Measurements from ENCODE around the gene CYP27A1.

Gene CYP27A1

DNA sequence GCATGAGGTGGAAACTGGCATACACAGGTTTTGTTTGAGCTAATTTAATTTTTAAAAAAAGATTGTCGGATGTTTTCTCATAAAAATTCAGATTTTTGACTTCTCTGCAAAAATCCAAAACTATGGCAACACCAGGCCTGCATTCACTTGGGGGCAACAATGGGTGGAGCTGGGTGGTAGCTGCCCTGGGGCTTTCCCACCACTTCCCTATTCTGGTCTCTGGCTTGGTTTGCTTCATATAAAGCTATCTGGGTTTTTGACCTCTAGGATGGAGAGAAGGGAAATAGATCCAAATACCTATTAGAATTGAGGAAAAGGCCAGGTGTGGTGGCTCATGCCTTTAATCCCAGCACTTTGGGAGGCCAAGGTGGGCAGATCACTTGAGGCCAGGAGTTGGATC, 5.5 kb upstream of the CYP27A1 start:
- no peak for DNase-seq

DNA sequence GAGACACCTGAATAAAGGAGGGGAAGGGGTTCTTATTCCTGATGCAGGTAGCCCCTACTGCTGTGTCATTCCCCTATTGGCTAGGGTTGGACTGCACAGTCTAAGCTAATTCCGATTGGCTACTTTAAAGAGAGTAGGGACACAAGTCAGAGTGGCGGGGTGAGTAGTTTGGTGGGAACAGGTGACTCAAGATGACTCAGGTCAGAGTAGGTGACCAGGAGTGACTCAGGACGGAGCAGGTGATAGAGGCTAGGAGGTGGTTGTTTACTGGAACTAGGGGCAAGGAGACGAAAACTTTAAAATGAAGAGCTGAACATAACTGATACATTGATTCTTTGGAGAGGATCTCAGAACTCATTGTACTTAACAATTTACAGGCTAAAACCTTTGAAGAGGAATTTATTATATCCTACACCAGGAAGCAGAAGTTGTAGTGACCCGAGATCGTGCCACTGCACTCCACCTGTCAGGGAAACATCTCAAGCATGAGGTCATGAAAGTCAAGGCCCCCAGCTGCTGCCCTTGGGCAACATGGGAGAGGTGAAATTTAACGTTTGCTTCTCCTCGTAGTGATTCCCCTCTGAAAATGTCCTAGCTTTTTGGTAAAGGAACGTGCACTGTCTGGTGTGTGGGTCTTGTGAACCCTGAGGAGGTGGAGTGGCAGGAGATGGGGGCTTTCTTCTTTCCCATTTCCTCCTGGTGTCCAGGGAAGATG, 4.5 kb upstream of the CYP27A1 start:
- no peak for DNase-seq

DNA sequence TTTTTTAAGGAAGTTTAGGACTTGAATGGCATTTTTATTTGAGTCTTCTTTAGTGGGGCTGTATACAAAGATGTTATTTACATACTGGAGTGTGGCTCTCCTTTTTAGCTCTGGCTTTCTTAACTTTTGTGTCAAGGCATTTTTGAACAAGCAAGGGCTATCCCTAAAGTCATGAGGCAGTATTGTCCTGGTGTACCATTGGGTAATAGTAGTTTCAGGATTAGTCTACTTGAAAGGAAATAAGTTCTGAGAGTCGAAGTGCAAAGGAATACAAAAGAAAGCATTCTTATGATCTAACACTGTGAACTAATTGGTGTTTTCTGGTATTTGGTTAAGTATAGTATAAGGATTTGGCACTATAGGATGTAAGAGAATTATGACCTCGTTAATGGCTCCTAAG, 1.9 kb upstream of the CYP27A1 start:
- no peak for DNase-seq

DNA sequence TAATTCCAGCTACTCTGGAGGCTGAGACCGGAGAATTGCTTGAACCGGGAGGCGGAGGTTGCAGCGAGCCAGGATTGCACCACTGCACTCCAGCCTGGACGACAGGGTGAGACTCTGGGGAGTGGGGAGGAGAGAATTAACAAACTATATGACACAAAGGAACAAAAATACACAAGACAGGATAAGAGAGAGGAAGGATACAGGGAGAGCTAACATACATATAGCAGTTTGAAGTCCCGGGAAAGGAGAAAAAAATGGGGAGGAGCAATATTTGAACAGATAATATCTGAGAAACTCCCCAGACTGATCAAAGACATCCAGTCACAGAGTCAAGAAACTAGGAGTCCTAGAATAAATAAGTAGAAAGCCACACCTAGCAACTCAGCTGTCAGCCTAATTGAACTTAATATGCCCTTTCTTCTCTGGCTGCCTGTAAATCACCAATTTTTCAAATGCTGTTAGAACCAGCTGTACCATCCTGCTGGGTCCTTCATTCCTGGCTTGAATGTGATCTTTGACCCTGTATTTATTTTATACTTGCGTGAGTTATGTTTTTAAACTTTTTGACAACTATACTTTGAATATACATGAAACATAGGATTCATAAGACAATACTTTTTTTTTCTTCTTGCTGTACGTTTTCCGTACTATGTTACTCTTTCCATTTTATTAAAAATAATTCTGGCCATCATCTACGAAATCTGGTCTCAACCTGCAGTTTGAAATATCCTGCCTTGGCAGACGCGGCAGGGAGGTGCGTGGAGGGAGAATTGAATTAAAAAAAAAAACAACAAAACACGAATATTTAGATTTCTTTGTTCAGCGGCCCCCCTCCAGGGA, 876 bp upstream of the CYP27A1 start:
- DNase-seq, result no peak

DNA sequence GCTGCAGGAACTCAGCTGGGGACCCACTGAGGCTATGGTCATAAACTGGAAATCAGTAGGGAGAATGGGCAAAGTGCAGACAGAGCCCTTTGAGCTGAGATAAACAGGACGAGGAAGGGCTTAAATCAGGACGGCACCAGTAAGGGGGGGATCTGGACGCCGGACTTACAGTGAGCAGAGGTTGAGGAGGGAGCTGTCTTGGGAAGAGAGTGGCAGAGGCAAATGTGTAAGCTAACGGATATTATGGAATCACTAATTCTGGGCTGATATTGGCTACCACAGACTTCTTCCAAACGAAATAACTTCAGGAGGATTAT, 539 bp downstream of the CYP27A1 start:
- no peak for DNase-seq

DNA sequence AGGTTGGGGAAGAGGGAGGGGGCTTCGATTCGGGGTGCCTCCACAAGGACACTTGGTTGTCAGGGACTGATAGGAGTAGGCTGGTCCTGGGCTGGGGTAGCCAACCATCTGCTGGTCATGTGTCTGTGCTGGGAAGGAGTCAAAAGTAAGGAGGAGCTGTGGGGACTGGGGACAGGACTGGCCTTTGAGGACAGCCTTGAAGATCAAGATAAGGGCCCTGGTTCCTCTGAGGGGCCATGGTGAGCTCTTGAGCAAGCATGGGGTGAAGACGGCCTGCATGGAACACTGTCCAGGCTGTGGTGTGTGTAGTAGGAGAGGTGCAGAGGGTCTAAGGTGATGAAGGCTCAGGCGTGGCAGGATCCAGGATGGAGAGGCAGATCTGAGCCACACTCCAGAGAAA, 1.7 kb downstream of the CYP27A1 start:
- DNase-seq, result no peak

DNA sequence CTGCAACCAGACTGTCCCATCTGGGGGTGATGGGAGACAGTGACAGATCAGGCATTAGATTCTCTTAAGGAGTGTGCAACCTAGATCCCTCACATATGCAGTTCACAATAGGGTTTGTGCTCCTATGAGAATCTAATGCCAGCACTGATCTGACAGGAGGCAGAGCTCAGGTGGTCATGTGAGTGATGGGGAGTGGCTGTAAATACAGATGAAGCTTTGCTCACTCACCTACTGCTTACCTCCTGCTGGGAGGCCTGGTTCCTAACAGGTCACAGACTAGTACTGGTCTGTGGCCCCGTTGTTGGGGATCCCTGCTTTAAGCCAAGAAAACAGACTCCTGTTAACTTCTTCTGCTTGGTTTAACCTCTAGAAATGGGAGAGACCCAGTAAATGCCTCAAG, 3.2 kb downstream of the CYP27A1 start:
- no peak for DNase-seq

DNA sequence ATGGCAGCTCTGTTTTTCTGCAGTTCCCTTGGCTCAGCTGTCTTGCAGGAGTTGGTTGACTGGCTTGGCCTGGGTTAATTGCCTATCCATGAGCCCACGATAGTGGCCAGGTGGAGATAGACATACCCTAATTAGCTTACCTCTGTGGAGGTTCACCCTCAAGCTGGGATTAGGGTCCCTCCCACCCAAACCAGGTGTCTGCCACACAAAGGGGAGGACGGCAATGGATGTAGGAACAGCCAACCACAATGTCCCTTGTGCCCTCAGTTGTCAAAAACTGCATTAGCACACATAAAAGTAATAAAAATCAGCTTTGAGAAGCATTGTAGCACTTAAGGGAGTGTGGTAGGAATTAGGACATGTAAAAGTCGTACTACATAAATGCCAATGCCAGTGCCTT, 4.2 kb downstream of the CYP27A1 start:
- no peak for DNase-seq

DNA sequence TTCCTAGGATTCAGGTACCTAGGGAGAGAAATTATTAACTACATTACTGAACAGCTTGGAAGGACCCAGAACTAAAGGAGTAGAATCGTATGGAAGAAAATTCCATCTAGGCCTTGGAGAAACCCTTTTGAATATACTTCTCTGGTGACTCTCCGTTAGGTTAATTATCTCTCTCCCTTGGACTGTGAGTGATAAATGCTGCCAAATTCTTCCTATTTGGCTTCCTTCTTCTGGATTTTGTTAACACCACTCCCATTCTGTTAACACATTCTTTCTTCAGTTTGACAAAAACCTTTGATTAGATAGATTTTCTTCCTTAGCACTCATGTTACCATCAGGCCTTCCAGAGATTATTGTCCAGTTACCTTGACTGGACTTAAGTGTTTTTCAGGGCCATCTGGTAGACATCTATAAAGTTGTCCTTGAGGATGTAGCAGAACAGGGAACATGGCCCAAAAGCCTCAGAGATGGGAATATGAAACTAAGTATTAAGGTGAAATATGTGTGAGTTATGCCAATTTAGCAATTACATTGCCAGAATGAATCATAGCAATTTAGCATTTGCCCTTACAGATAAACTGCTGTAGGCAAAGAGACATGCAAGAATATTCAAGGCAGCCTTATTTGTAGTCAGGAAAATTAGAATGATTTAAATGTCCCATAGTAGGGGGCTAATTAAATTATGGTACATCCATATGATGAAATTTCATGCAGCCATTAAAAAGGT, 6.7 kb downstream of the CYP27A1 start:
- no peak for DNase-seq

DNA sequence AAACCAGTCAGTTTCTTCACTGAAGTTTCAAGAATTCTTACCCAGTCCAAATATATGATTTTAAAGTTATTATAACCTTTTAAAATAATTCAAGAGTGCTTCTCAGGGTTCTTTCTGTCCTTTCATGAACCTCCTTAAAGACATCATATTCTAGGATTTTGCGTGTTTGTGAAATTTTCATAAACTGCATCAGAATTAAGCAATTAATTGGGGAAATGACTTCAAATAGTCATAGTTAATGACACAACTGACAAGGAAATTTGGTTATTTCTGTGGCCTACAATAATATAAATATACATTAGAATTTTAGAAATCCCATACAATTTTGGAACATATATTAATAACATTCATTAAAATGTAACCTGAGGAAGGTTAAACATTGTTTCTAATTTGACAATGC, 10.5 kb downstream of the CYP27A1 start:
- no peak for DNase-seq

DNA sequence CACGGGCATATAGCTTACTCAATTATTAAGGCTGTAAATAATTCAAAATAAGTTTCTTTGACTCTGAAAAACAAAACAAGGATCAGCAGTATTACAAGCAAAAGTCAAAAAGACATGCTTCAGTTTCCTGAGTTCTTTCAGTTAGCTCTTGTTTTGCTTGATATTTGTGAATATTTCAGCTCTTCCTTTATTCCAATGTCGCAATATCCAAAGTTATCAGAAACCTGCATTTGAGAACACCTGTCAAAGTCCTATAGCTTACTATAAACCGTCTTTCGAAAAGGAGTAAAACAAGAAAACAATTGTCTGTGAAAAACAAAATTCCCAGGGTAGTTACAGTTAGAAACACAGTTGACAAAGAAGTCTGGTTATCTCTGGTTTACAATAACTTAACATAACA, 14.7 kb downstream of the CYP27A1 start:
- no peak for DNase-seq

DNA sequence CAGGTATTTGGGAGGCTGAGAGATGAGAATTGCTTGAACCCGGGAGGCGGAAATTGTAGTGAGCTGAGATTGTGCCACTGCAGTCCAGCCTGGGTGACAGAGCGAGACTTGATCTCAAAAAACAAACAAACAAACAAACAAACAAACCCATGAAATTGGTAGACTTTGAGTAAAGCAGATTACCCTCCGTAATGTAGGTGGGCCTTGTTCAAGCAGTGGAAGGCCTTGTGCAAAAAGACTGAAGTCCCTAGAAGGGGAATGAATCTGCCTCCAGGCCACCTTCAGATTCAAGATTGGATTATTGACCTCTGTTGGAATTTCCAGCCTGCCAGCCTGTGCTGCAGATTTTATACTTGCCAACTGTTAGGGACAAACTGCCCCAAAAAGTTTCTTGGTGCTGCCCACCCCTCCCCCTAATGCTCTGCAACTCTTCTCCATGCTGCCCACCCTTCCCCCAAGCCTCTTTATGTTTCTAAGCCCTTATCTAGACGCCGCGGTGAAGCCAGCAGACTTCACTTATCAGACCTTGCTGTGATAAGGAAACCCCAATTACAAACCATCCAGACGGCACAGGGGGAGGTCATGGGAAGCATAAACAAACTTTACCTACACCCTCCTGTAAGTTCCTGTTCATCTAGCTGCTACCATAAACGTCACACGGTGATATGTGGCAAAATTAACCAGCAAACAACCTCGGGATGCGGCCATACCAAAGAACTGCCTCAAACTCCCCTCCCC, 17.0 kb downstream of the CYP27A1 start:
- DNase-seq, result no peak

DNA sequence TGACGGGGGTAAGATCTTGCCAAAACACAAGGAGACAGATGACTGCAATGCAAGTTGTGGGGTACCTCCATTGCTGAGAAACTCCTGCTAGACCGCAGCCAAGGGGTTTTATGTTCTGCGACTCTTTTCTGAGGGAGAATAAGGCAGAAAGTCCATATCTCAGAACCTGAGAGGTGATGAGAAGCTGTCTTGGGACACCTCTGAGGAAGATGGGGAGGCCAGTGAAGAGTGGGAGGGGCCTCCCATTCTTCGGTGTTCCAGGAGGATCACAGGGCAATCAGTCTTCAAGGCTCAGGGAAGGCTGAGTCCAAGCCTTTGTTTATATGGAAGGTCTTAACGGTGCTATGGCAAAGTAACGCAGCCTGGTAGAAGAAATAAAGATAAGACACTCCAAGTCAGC, 18.0 kb downstream of the CYP27A1 start:
- no peak for DNase-seq

DNA sequence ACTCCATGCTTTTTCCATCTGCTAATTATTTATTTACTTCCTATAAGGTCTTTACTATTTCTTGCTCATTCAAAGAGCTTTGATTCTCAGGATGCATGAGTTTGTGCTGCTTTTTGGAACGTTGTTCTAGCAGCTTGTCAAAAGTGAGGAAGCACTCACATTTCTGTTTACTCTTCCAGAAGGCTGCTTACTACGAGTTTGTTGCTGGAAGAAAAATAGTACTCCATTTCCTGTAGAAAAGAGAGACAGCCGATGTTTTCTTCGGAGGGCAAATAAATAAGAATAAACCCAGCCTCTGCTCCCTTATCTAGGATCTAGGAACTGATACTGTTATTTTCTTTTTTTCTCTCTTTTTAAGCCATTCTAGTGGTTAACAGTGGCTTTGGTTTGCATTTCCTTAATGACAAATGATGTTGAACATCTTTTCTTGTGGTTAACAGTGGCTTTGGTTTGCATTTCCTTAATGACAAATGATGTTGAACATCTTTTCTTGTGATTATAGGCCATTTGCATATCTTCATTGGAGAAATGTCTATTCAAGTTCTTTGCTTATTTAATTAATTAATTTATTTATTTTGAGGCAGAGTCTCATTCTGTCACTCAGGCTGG, 20.5 kb downstream of the CYP27A1 start:
- no peak for DNase-seq

DNA sequence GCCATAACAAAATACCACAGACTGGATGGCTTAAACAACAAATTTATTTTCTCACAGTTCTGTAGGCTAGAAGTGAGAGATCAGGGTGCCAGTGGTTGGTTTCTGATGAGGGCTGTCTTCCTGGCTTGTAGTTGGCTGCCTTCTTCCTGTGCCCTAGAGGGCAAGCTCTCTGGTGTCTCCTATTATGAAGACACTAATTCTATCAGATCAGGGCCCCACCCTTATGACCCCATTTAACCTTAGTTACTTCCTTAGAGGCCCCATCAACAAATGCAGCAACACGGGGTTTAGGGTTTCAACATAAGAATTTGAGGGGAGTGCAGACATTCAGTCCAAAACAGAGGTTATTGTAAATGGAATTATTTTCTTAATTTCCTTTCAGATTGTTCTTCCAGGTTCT, 22.9 kb downstream of the CYP27A1 start:
- DNase-seq, result no peak

DNA sequence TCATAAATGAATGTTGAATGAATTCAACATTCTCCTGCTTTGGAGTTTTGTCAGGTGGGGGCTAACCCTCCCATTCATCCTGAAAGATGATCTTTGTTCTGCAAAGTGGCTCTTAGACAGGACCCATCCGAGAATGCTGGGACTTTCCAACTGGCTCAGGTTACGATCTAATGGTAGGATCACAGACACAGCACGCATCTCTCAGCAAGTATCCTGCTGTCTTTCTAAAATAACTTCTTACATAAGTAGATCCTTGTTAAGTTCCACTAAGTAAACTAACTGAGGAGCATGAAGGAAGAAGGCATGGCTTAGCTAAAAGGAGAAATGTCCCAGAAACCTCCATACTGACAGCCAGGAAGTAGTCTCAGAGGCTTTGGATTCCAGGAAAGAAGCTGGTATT, 23.7 kb downstream of the CYP27A1 start:
- no peak for DNase-seq

DNA sequence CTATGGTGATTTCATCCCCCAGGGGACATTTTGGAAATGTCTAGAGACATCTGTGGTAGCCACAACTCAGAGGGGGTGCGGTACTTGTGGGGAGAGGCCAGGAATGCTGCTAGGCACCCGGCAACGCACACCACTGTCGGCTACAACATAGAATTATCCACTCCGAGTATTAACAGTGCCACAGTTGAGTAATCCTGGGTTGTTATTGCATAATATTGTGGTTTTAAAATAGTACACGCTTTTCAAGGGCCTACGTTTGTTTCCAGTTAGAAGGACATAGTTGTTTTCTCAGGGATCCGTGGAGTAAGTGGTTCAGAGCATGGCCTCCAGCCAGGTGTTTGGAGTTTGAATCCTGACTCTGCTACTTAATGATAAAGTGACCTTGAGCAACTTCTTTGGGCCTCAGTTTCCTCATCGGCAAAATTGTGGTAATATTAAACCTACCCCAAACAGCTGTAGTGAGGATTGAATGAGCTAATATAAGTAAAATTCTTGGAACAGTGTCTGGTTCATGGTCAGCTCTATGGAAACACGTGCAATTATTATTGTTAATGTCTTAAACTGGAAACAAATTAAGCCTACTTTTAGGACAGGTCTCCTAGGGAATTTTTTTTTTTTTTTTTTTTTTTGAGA, 24.5 kb downstream of the CYP27A1 start:
- DNase-seq, result no peak

DNA sequence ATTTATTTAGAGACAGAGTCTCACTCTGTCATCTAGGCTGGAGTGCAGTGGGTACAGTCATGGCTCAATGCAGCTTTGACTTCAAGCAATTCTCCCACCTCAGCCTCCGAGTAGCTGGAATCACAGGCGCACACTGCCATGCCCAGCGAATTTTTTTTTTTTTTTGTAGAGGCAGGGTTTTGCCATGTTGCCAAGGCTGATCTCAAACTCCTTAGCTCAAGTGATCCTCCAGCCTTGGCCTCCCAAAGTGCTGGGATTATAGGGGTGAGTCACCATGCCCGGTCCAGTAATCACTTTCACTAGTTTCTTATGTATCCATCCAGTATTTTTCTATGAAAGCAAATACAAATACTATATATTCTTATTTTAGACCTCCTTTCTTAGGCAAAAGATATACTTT, 25.7 kb downstream of the CYP27A1 start:
- DNase-seq, result no peak

DNA sequence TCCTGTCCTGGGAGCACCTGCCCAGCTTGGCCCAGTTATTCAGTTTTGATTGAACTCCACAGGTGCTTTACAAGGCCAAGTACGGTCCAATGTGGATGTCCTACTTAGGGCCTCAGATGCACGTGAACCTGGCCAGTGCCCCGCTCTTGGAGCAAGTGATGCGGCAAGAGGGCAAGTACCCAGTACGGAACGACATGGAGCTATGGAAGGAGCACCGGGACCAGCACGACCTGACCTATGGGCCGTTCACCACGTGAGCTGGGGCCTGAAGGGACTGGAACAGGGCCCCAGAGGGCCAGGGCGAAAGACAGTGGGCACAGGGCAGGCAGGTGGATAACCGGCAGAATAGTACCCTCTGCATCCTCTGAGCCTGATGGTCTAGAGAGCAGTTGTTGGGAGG, 27.6 kb downstream of the CYP27A1 start:
- DNase-seq, result no peak

DNA sequence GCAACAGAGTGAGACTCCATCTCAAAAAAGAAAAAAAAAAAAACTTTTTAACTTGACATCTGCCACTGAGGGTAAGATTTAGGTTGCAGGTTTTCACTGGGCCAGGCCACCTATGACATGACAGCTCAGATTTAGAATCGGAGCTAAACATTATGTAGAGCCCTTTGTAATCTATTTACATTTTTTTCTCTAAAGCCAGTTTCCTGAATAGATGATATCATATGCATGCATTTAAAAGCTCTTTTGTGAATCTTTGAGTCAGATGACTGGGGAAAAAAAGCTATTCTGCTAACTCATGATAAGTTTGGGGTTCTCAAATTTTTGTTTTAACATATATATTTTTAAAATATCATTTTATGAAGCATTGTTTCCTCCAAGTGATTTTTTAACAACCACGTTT, 28.3 kb downstream of the CYP27A1 start:
- DNase-seq, result no peak

DNA sequence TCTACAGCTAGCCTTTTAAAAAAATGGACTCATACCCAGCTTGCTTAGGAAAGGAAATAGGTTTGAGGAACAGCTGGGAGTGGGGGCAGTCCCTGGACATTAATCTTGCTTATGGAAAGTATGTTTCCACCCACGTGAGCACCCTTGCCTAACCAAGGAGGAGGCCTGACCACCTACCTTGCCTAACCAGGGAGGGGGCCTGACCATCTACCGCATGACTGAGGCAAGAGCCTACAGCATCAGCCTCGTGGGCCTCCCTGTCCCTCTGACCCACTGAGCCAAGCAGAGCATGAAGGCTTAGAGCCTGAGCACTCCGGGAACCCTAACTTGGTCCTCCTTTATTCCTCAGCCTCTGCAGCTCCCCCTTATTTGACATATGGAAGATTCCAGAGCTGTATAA, 29.4 kb downstream of the CYP27A1 start:
- DNase-seq, result no peak

DNA sequence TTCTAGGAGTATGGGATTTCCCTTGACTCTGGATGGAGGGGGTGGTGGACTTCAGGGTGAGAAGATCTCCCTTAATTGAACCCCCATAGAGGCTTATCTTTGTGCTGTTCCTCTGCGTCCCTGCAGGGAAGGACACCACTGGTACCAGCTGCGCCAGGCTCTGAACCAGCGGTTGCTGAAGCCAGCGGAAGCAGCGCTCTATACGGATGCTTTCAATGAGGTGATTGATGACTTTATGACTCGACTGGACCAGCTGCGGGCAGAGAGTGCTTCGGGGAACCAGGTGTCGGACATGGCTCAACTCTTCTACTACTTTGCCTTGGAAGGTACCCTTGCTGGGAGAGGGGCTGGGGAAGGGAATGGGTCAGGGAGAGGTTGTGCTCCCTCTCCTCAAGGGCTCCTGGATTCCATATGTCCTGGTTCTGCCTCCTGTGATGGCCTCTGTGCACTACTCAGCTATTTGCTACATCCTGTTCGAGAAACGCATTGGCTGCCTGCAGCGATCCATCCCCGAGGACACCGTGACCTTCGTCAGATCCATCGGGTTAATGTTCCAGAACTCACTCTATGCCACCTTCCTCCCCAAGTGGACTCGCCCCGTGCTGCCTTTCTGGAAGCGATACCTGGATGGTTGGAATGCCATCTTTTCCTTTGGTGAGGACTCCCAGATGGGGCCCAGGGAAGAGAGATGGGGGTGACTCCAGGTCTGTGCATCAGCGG, 30.3 kb downstream of the CYP27A1 start:
- no peak for DNase-seq
